Mesodermal cell (in vitro differentiated cells): ENCODE results near the gene UNC50.

ENCODE experiments used
- H3K27ac ChIP-seq: 2 replicates; pipeline ENCODE4 v1.7.0; 2013; ENCODE audit warnings: mild to moderate bottlenecking, low read depth, low read length, moderate library complexity; ENCODE audit not compliant: severe bottlenecking
- H3K36me3 ChIP-seq: 2 replicates; pipeline ENCODE4 v1.7.1; 2013; ENCODE audit warnings: mild to moderate bottlenecking, low read length, moderate library complexity; ENCODE audit not compliant: control insufficient read depth, insufficient read depth
- H3K4me1 ChIP-seq: one replicate; pipeline ENCODE4 v1.7.1; 2013; ENCODE audit warnings: mild to moderate bottlenecking, low read length; ENCODE audit not compliant: insufficient read depth, control insufficient read depth, poor library complexity, severe bottlenecking
- H3K4me3 ChIP-seq: 2 replicates; pipeline ENCODE4 v1.7.0; 2013; ENCODE audit warnings: low read length, control low read depth, mild to moderate bottlenecking; ENCODE audit not compliant: insufficient read depth, poor library complexity, severe bottlenecking; ENCODE audit errors: extremely low read depth
- H3K9me3 ChIP-seq: 2 replicates; pipeline ENCODE4 v1.7.1; 2013; ENCODE audit warnings: mild to moderate bottlenecking, low read length, moderate library complexity; ENCODE audit not compliant: control insufficient read depth
- WGBS, 2 experiments: methylation state at CpG; one replicate each; pipeline ENCODE4 v1.1.5; 2013; ENCODE audit warnings: missing lambda C conversion rate in 2 of 2; ENCODE audit not compliant: insufficient coverage in 2 of 2; 5-methylcytosine and 5-hydroxymethylcytosine counted together

Gene UNC50

GRCh38 chr2:98565941-98566340, 42.4 kb upstream of the UNC50 start:
- H3K4me3 ChIP-seq, result no peak overlapping the region
- H3K27ac ChIP-seq, result no peak overlapping the region
- no peaks in the 10 kb centered on the region for H3K9me3 ChIP-seq
- 94 to 97% methylated on average over 17 of the region's 19 CpGs for WGBS, 2 experiments
- H3K36me3 ChIP-seq, result peaks cover 46% of the 10 kb centered on the region
- no peaks in the 10 kb centered on the region for H3K4me1 ChIP-seq

DNA sequence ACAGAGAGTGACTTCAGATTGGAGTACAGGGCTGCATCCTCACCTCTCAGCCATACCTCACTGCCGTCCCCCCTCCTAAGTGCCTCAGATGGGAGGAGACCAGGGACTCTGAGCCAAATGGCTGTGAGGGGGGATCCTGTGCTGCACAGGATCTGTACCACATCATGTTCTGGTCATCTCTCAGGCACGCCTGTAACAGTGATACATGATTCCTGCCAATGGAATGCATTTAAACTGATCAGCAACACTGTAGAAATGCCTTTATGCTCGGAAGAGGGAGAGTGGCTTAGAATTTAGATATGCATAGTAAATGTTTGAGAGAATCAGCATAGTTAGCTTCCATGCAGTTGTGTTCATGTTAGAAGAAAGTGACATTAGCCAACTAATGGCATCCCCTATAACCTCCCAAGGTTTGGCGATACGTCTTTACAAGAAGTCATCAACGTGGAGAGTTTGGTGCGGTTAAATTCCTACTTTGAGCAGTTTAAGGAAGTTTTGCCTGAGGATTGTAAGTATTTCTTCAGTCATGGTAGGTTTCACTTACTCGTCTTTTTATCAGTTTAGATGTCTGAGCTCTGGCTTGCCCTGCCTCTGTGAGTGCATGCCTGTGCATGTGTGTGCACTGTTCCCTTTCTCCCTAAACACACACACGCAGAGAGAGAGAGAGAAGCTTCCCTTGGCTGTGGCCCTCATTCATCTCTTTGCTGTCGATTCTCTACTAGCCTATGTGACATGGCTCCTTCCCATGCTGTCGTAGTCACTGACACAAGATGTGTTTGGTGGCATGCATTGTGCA, 40.0 kb upstream of the UNC50 start:
- H3K36me3 ChIP-seq, result peaks cover 51% of the 10 kb centered on the region
- 91 to 94% methylated on average over 5 to 6 of the region's 11 CpGs for WGBS, 2 experiments
- H3K27ac ChIP-seq, result no peak overlapping the region
- no peaks in the 10 kb centered on the region for H3K4me1 ChIP-seq
- H3K4me3 ChIP-seq, result no peak overlapping the region
- H3K9me3 ChIP-seq, result no peaks in the 10 kb centered on the region

DNA sequence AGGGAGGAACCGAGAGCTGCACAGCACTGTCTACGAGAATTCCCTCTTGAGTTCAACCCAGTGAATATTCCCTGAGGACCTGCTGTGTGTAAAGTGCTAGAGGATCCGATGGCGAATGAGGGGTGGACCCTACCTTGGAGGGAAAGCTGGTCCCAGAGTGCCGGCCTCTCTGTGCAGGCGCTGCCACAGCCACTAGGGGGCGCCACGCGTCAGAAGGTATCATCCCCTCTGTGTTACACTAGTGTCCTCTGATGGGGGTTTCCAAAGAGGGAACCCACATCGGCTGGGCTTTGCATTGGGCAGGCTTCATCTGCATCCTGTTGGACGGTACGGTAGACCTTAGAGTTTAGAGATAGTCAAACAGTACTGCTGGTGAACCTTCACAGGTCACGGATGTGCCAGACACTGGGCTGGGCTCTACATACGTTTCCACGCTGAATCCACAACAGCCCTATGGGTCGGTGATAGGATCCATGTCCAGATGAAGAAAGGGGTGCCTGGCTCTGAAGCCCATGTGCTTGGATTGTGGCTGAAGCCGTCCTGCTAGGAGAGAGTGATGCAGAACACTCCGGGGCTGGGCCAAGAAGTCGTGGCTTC, 39.1 kb upstream of the UNC50 start:
- WGBS, 2 experiments, result 67 to 68% methylated on average over 17 to 19 of the region's 19 CpGs
- no peak overlapping the region for H3K4me3 ChIP-seq
- peaks cover 42% of the 10 kb centered on the region for H3K36me3 ChIP-seq
- H3K4me1 ChIP-seq, result no peaks in the 10 kb centered on the region
- no peaks in the 10 kb centered on the region for H3K9me3 ChIP-seq
- no peak overlapping the region for H3K27ac ChIP-seq

- 94 to 97% methylated on average over 11 to 13 of the region's 13 CpGs for WGBS, 2 experiments
- Histone ChIP-seq H3K36me3 (peaks cover 41% of the 10 kb centered on the region), H3K4me1 (no peaks in the 10 kb centered on the region), H3K4me3 (no peak overlapping the region), H3K9me3 (no peaks in the 10 kb centered on the region), H3K27ac (no peak overlapping the region)
Observed at GRCh38 chr2:98569915-98570314, 38.5 kb upstream of the UNC50 start.

GRCh38 chr2:98570356-98570755, 38.0 kb upstream of the UNC50 start:
- peaks cover 43% of the 10 kb centered on the region for H3K36me3 ChIP-seq

GRCh38 chr2:98571121-98571701, 37.2 kb upstream of the UNC50 start:
- 95% methylated on average over 11 of the region's 13 CpGs for WGBS, 2 experiments
- H3K4me1 ChIP-seq, result no peaks in the 10 kb centered on the region
- no peak overlapping the region for H3K4me3 ChIP-seq
- no peaks in the 10 kb centered on the region for H3K9me3 ChIP-seq
- H3K36me3 ChIP-seq, result peaks cover 40% of the 10 kb centered on the region
- H3K27ac ChIP-seq, result no peak overlapping the region

More at GRCh38 chr2:98570356-98570755, 38.0 kb upstream of the UNC50 start:
- no peak overlapping the region for H3K4me3 ChIP-seq
- no peaks in the 10 kb centered on the region for H3K4me1 ChIP-seq
- WGBS, 2 experiments, result 96 to 100% methylated on average over 4 to 5 of the region's 5 CpGs
- H3K9me3 ChIP-seq, result no peaks in the 10 kb centered on the region
- no peak overlapping the region for H3K27ac ChIP-seq

DNA sequence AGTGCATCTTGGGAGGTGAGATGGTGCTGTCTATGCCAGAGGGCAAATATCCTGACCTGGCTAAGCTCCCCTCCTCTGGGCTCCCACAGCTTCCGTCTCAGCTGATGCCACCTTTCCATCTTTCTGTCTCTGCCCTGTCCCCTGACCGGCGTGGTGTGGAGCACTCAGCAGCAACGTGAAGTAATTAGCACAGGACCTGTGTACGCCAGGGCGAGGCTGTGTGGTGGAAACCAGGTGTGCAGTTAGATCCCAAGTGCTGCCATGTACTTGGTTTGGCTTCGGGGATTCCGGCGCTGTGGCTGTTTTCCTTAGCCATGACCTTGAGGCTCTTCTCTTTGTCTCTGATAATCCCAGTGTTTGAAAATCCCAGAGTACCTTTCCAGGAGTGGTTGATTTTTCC, 36.6 kb upstream of the UNC50 start:
- H3K27ac ChIP-seq, result no peak overlapping the region
- no peaks in the 10 kb centered on the region for H3K4me1 ChIP-seq
- WGBS, 2 experiments, result 97 to 98% methylated on average over 8 to 9 of the region's 9 CpGs
- H3K36me3 ChIP-seq, result peaks cover 41% of the 10 kb centered on the region
- H3K9me3 ChIP-seq, result no peaks in the 10 kb centered on the region
- H3K4me3 ChIP-seq, result no peak overlapping the region

DNA sequence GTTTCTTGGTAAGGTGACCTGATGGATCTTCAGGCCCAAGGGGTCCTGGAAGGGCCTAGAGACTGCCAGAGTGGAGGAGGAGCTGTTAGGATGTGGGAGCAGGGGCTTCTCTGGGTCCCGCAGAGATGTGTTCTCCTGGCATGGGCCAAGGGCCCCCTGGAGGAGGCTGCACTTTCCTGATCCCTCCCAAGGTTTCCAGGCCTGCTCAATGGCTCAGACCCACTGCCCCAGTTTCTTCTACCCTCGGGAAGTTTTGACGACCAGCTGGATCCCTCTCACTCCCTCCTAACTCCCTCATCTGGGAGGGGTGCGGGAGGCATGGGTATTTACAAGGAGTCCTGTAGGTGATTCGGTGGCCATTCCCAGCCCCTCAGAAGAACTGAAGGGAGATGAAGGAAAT, 36.2 kb upstream of the UNC50 start:
- no peak overlapping the region for H3K27ac ChIP-seq
- no peaks in the 10 kb centered on the region for H3K4me1 ChIP-seq
- peaks cover 43% of the 10 kb centered on the region for H3K36me3 ChIP-seq
- WGBS, 2 experiments, result 100% methylated on average over 1 of the region's 5 CpGs; no CpG with 5 or more reads in 1 of the 2 experiments
- no peaks in the 10 kb centered on the region for H3K9me3 ChIP-seq
- no peak overlapping the region for H3K4me3 ChIP-seq

DNA sequence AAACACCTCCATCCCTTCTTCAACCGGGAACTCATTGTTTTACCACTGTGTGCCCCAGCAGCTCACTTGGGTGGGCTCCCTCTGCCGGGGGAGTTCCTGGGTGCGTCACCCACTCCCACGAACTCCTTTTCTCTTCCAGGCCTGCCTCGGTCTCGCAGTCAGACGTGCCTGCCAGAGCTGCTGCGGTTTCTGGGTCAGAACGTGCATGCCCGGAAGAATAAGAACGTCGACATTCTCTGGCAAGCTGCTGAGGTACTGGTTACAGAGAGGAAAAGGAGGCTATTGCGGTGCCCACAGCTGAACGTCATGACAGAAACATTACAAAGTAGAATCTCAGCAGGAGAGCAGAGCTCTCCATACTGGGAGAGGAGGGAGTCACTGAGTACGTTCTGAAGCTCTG, 35.7 kb upstream of the UNC50 start:
- H3K27ac ChIP-seq, result no peak overlapping the region
- no peak overlapping the region for H3K4me3 ChIP-seq
- no peaks in the 10 kb centered on the region for H3K9me3 ChIP-seq
- peaks cover 47% of the 10 kb centered on the region for H3K36me3 ChIP-seq
- H3K4me1 ChIP-seq, result no peaks in the 10 kb centered on the region
- 87 to 95% methylated on average over 11 to 12 of the region's 15 CpGs for WGBS, 2 experiments

- Histone ChIP-seq H3K4me1 (no peaks in the 10 kb centered on the region), H3K36me3 (peaks cover 47% of the 10 kb centered on the region), H3K4me3 (no peak overlapping the region), H3K27ac (no peak overlapping the region), H3K9me3 (no peaks in the 10 kb centered on the region)
- 90 to 98% methylated on average over 11 to 12 of the region's 13 CpGs for WGBS, 2 experiments
Observed at GRCh38 chr2:98573426-98573825, 35.0 kb upstream of the UNC50 start.
